ENCODE results near the gene BTBD1. TPM values are rescaled to one million over a fixed set of nuclear protein-coding genes. Genes with fewer than 3 reads are reported as not detected.

Gene BTBD1
- total RNA-seq, 1 donor from 2014 or later, result 48.5 TPM

- DNase-seq (ENCODE audit: low spot score), result peak; percentile 58
- Histone ChIP-seq H4K20me1 (ENCODE audit: low read depth) (no peaks in the 10 kb centered on the region), H3K4me1 (no peaks in the 10 kb centered on the region), H3K36me3 (peaks cover 4% of the 10 kb centered on the region), H3K4me2 (no peak overlapping the region), H3K27ac (no peak overlapping the region), H3K27me3 (no peaks in the 10 kb centered on the region), H3K9ac (no peak overlapping the region), H3K9me3 (ENCODE audit: low read depth) (no peaks in the 10 kb centered on the region), H3K4me3 (no peak overlapping the region), H3K79me2 (ENCODE audit: low read depth) (no peaks in the 10 kb centered on the region), H3F3A (ENCODE audit: low read depth) (no peaks in the 10 kb centered on the region), H2AFZ (replicated peaks) (no peak overlapping the region)
- H3K36me3 Mint-ChIP-seq, result peaks cover 6% of the 10 kb centered on the region
- H3K4me3 Mint-ChIP-seq, result no peak overlapping the region
- peaks cover 4% of the 10 kb centered on the region for H3K9me3 Mint-ChIP-seq
- peaks cover 6% of the 10 kb centered on the region for H3K4me1 Mint-ChIP-seq
- H3K27me3 Mint-ChIP-seq (ENCODE audit: insufficient read depth, low read depth), result peaks cover 3% of the 10 kb centered on the region
- H3K27ac Mint-ChIP-seq, result peak overlapping the region; percentile 33
- TF ChIP-seq CTCF (IDR thresholded peaks at IDR 0.05), result peak; percentile 62
- no peak for TF ChIP-seq EZH2 (IDR thresholded peaks at IDR 0.05)
These were observed 67.0 kb downstream of the BTBD1 start for GRCh38 chr15:82999905-83000671.

GRCh38 chr15:82999426-82999825, 67.6 kb downstream of the BTBD1 start:
- Mint-ChIP-seq H3K4me1 (peaks cover 6% of the 10 kb centered on the region), H3K36me3 (peaks cover 6% of the 10 kb centered on the region), H3K27ac (no peak overlapping the region), H3K27me3 (ENCODE audit: insufficient read depth, low read depth) (peaks cover 3% of the 10 kb centered on the region), H3K4me3 (no peak overlapping the region), H3K9me3 (peaks cover 4% of the 10 kb centered on the region)
- no peak overlapping the region for H3K27ac ChIP-seq
- H3K27me3 ChIP-seq, result no peaks in the 10 kb centered on the region
- H3K9me3 ChIP-seq (ENCODE audit: low read depth), result no peaks in the 10 kb centered on the region
- no peaks in the 10 kb centered on the region for H3K36me3 ChIP-seq
- no peak overlapping the region for H3K4me3 ChIP-seq
- H3K4me1 ChIP-seq, result no peaks in the 10 kb centered on the region
- H4K20me1 ChIP-seq (ENCODE audit: low read depth), result no peaks in the 10 kb centered on the region
- no peak for DNase-seq (ENCODE audit: low spot score)
- no peaks in the 10 kb centered on the region for H3F3A ChIP-seq (ENCODE audit: low read depth)
- H3K9ac ChIP-seq, result no peak overlapping the region
- no peak overlapping the region for H2AFZ ChIP-seq (replicated peaks)
- no peak overlapping the region for H3K4me2 ChIP-seq
- no peaks in the 10 kb centered on the region for H3K79me2 ChIP-seq (ENCODE audit: low read depth)
- no peak for TF ChIP-seq EZH2phosphoT487 (IDR thresholded peaks at IDR 0.05)
- no peak for TF ChIP-seq CTCF (IDR thresholded peaks at IDR 0.05)
- no peak for TF ChIP-seq EZH2 (IDR thresholded peaks at IDR 0.05)

GRCh38 chr15:82995938-82996337, 71.1 kb downstream of the BTBD1 start:
- Histone ChIP-seq H3K9ac (no peak overlapping the region), H3K27ac (no peak overlapping the region), H3K9me3 (ENCODE audit: low read depth) (no peaks in the 10 kb centered on the region), H3K36me3 (no peaks in the 10 kb centered on the region), H3K27me3 (no peaks in the 10 kb centered on the region), H3K79me2 (ENCODE audit: low read depth) (no peaks in the 10 kb centered on the region), H4K20me1 (ENCODE audit: low read depth) (no peaks in the 10 kb centered on the region), H3K4me2 (no peak overlapping the region), H3F3A (ENCODE audit: low read depth) (peaks cover 8% of the 10 kb centered on the region), H3K4me1 (no peaks in the 10 kb centered on the region), H3K4me3 (no peak overlapping the region), H2AFZ (replicated peaks) (no peak overlapping the region)
- Mint-ChIP-seq H3K4me1 (peaks cover 6% of the 10 kb centered on the region), H3K27me3 (ENCODE audit: insufficient read depth, low read depth) (peaks cover 3% of the 10 kb centered on the region), H3K9me3 (peaks cover 4% of the 10 kb centered on the region), H3K27ac (peak overlapping the region; percentile 57), H3K4me3 (no peak overlapping the region), H3K36me3 (peaks cover 6% of the 10 kb centered on the region)
- no peak for DNase-seq (ENCODE audit: low spot score)
- TF ChIP-seq EZH2phosphoT487 (IDR thresholded peaks at IDR 0.05) (no peak), CTCF (IDR thresholded peaks at IDR 0.05) (no peak), EZH2 (IDR thresholded peaks at IDR 0.05) (no peak)
